Caco-2 (cell line): ENCODE data around the gene SNCG. TPM values are rescaled to one million over a fixed set of nuclear protein-coding genes. Genes with fewer than 3 reads are reported as not detected.

Experiments used
- BruUV-seq: library from RNA; stranded (reverse); fragments of 400-500 nt; replicated peaks from 2 replicates; lab custom pipeline; 2021; lab: Mats Ljungman, UMichigan
- CTCF ChIA-PET: fragments of 300-600 bp; sonication (Branson Sonifier 250); formaldehyde crosslinking; loops from one replicate; lab custom pipeline; 2022; ENCODE audit warnings: antibody characterized with exemption; lab: Charles Lee
- POLR2A ChIA-PET: fragments of 300-600 bp; sonication (Branson Sonifier 250); formaldehyde crosslinking; loops from one replicate; lab custom pipeline; 2022; ENCODE audit warnings: antibody characterized with exemption; lab: Charles Lee
- DNase-seq, 2 experiments: peaks; one replicate each; pipeline versions ENCODE4 v3.0.0 to v3.0.0-alpha.2; 2020 to 2022
- H3K27me3 ChIP-seq: replicated peaks from 2 replicates; pipeline ENCODE4 v1.6.0; 2011; ENCODE audit warnings: low read length; ENCODE audit not compliant: control insufficient read depth, insufficient read depth
- H3K36me3 ChIP-seq: 2 replicates; pipeline ENCODE4 v1.5.1; 2011; ENCODE audit warnings: low read length; ENCODE audit not compliant: control insufficient read depth, insufficient read depth
- H3K4me1 ChIP-seq: fragments of 250-450 bp; sonication (Bioruptor Pico); 2 replicates; pipeline ENCODE4 v1.5.1; 2020; ENCODE audit warnings: mild to moderate bottlenecking
- H3K4me3 ChIP-seq: 2 replicates; pipeline ENCODE4 v1.5.1; 2011; ENCODE audit warnings: low read depth, mild to moderate bottlenecking, control low read depth, low read length
- H3K9me3 ChIP-seq: fragments of 250-450 bp; sonication (Bioruptor Pico); 2 replicates; pipeline ENCODE4 v1.5.1; 2020; ENCODE audit warnings: mild to moderate bottlenecking, moderate library complexity
- H3K27ac Mint-ChIP-seq: one replicate; pipeline ENCODE4 v1.8.0; 2022; ENCODE audit warnings: mixed read lengths; ENCODE audit not compliant: unreplicated experiment
- H3K27me3 Mint-ChIP-seq: one replicate; pipeline ENCODE4 v1.8.0; 2022; ENCODE audit warnings: mixed read lengths; ENCODE audit not compliant: insufficient read depth, unreplicated experiment
- H3K36me3 Mint-ChIP-seq: one replicate; pipeline ENCODE4 v1.8.0; 2022; ENCODE audit warnings: mild to moderate bottlenecking, mixed read lengths; ENCODE audit not compliant: insufficient read depth, unreplicated experiment
- H3K4me1 Mint-ChIP-seq: one replicate; pipeline ENCODE4 v1.8.0; 2022; ENCODE audit warnings: low read depth, mixed read lengths; ENCODE audit not compliant: unreplicated experiment
- H3K4me3 Mint-ChIP-seq: one replicate; pipeline ENCODE4 v1.8.0; 2022; ENCODE audit warnings: mild to moderate bottlenecking, moderate library complexity, mixed read lengths; ENCODE audit not compliant: unreplicated experiment
- H3K9me3 Mint-ChIP-seq: one replicate; pipeline ENCODE4 v1.8.0; 2022; ENCODE audit warnings: mixed read lengths; ENCODE audit not compliant: unreplicated experiment
- CTCF ChIP-seq, 2 experiments: fragments of 200-600 bp in 1 of 2; IDR thresholded peaks; 1 replicate in 1 of 2; 2 replicates in 1 of 2; pipeline versions ENCODE4 v1.5.1 to v1.8.0; 2011 to 2022; ENCODE audit warnings: antibody characterized with exemption in 1 of 2, control low read depth in 1 of 2, inconsistent platforms in 1 of 2, low read depth in 1 of 2, low read length in 1 of 2, mild to moderate bottlenecking in 1 of 2, moderate library complexity in 1 of 2; ENCODE audit not compliant: insufficient read depth in 1 of 2, severe bottlenecking in 1 of 2, unreplicated experiment in 1 of 2
- intact Hi-C: fragments of 100-400 bp; cut with micrococcal nuclease; formaldehyde crosslinking; loops from one replicate; pipeline ENCODE4 v1.10.0; 2022; ENCODE audit not compliant: unreplicated experiment
- total RNA-seq: library from RNA; stranded (reverse); gene quantifications from 2 replicates; pipeline ENCODE4 v1.2.3, GENCODE V29; 2022

SNCG gene
- total RNA-seq, 1 experiment from 2014 or later: 0.45 TPM

- Histone ChIP-seq H3K4me1 (no peaks in the 10 kb centered on the region), H3K4me3 (no peak overlapping the region), H3K36me3 (peaks cover 2% of the 10 kb centered on the region; the same call in 1 of the 2 replicates), H3K9me3 (no peaks in the 10 kb centered on the region), H3K27me3 (no peaks in the 10 kb centered on the region)
- Mint-ChIP-seq H3K9me3 (no peaks in the 10 kb centered on the region), H3K27me3 (no peaks in the 10 kb centered on the region), H3K4me3 (no peak overlapping the region), H3K4me1 (no peaks in the 10 kb centered on the region), H3K27ac (no peak overlapping the region), H3K36me3 (peaks cover 30% of the 10 kb centered on the region)
- no peak for TF ChIP-seq CTCF (IDR thresholded peaks at IDR 0.05; ENCODE audit: insufficient read depth in 1 of 2, low read depth in 1 of 2, low read length in 1 of 2, severe bottlenecking in 1 of 2, unreplicated experiment in 1 of 2)
- DNase-seq: no peak
- CTCF ChIA-PET: no interaction called here
- intact Hi-C loops: no loop called here
- POLR2A ChIA-PET: no interaction called here
- no TSS peak for BruUV-seq
These were observed 35.8 kb upstream of the SNCG start for GRCh38 chr10:86922553-86922961.

- H3K27me3 Mint-ChIP-seq: no peaks in the 10 kb centered on the region
- ChIA-PET CTCF (no interaction called here), POLR2A (no interaction called here)
- DNase-seq: no peak
- Histone ChIP-seq H3K4me1 (peaks cover 8% of the 10 kb centered on the region; the same call in 1 of the 2 replicates), H3K9me3 (no peaks in the 10 kb centered on the region), H3K4me3 (no peak overlapping the region), H3K27me3 (no peaks in the 10 kb centered on the region), H3K36me3 (no peaks in the 10 kb centered on the region)
- no peak for TF ChIP-seq CTCF (IDR thresholded peaks at IDR 0.05; ENCODE audit: insufficient read depth in 1 of 2, low read depth in 1 of 2, low read length in 1 of 2, severe bottlenecking in 1 of 2, unreplicated experiment in 1 of 2)
- H3K4me3 Mint-ChIP-seq: no peak overlapping the region
- no peak overlapping the region for H3K27ac Mint-ChIP-seq
- H3K9me3 Mint-ChIP-seq: no peaks in the 10 kb centered on the region
- intact Hi-C loops: no loop called here
- peaks cover 17% of the 10 kb centered on the region for H3K36me3 Mint-ChIP-seq
- BruUV-seq: no TSS peak
- no peaks in the 10 kb centered on the region for H3K4me1 Mint-ChIP-seq
These were observed 28.7 kb upstream of the SNCG start for GRCh38 chr10:86929468-86930380.

GRCh38 chr10:86931872-86932271 lies 26.5 kb upstream of the SNCG start:
- H3K9me3 Mint-ChIP-seq: no peaks in the 10 kb centered on the region
- POLR2A ChIA-PET: no interaction called here
- H3K36me3 ChIP-seq: no peaks in the 10 kb centered on the region
- no peak overlapping the region for H3K27ac Mint-ChIP-seq
- peaks cover 17% of the 10 kb centered on the region for H3K36me3 Mint-ChIP-seq
- H3K9me3 ChIP-seq: no peaks in the 10 kb centered on the region
- CTCF ChIA-PET: no interaction called here
- H3K4me3 ChIP-seq: no peak overlapping the region
- no peaks in the 10 kb centered on the region for H3K27me3 ChIP-seq
- no peak for TF ChIP-seq CTCF (IDR thresholded peaks at IDR 0.05; ENCODE audit: insufficient read depth in 1 of 2, low read depth in 1 of 2, low read length in 1 of 2, severe bottlenecking in 1 of 2, unreplicated experiment in 1 of 2)
- no peak for DNase-seq
- peaks cover 9% of the 10 kb centered on the region; the same call in 1 of the 2 replicates for H3K4me1 ChIP-seq
- no peaks in the 10 kb centered on the region for H3K4me1 Mint-ChIP-seq
- intact Hi-C loops: no loop called here
- no TSS peak for BruUV-seq
- no peaks in the 10 kb centered on the region for H3K27me3 Mint-ChIP-seq
- no peak overlapping the region for H3K4me3 Mint-ChIP-seq
